Thoracic aorta (tissue), 2 donors: ENCODE results near the gene IGFLR1. TPM values are rescaled to one million over a fixed set of nuclear protein-coding genes. Genes with fewer than 3 reads are reported as not detected.

Source experiments
- ATAC-seq: fragments of 150-250 bp; one replicate; pipeline ENCODE4 v1.8.0; 2017; ENCODE audit warnings: low read depth; ENCODE audit not compliant: insufficient number of reproducible peaks, low FRiP score
- DNase-seq: peaks from one replicate; pipeline ENCODE4 v3.0.0-alpha.2; 2020; ENCODE audit warnings: low spot score
- H3K27ac ChIP-seq, 2 donors: fragments of 200-600 bp; sonication (generic); 1 replicate in 1 of 2; 2 replicates in 1 of 2; pipeline ENCODE4 v1.5.1; 2016; ENCODE audit warnings: mild to moderate bottlenecking in 2 of 2, moderate library complexity in 2 of 2
- H3K27me3 ChIP-seq: fragments of 200-600 bp; sonication (generic); replicated peaks from 2 replicates; pipeline ENCODE4 v1.6.0; 2016; ENCODE audit warnings: mild to moderate bottlenecking; ENCODE audit not compliant: insufficient read depth
- H3K36me3 ChIP-seq: fragments of 200-600 bp; sonication (generic); one replicate; pipeline ENCODE4 v1.5.1; 2016
- H3K4me1 ChIP-seq, 2 donors: fragments of 200-600 bp; sonication (generic); 1 replicate in 1 of 2; 2 replicates in 1 of 2; pipeline versions ENCODE4 v1.5.1 to v1.6.0; 2016; ENCODE audit warnings: low read depth in 2 of 2, mild to moderate bottlenecking in 1 of 2; ENCODE audit not compliant: control insufficient read depth in 1 of 2
- H3K4me3 ChIP-seq: fragments of 200-600 bp; sonication (generic); 2 replicates; pipeline ENCODE4 v1.5.1; 2016; ENCODE audit warnings: mild to moderate bottlenecking
- H3K9me3 ChIP-seq: fragments of 200-600 bp; sonication (generic); 2 replicates; pipeline ENCODE4 v1.5.1; 2016
- total RNA-seq, 2 donors: library from RNA; depleted of rRNA; stranded (reverse); fragments of >200 nt; gene quantifications; one replicate each; pipeline versions ENCODE4 v1.1.0 to v1.2.3, GENCODE V29; 2016
- TF ChIP-seq, protein P1 (sequence below): fragments of 200-600 bp; sonication (generic); IDR thresholded peaks from one replicate; pipeline ENCODE4 v1.5.1; 2019; ENCODE audit warnings: antibody characterized with exemption

IGFLR1 gene
- total RNA-seq, 2 donors from 2014 or later: 6.9 to 13.1 TPM

DNA sequence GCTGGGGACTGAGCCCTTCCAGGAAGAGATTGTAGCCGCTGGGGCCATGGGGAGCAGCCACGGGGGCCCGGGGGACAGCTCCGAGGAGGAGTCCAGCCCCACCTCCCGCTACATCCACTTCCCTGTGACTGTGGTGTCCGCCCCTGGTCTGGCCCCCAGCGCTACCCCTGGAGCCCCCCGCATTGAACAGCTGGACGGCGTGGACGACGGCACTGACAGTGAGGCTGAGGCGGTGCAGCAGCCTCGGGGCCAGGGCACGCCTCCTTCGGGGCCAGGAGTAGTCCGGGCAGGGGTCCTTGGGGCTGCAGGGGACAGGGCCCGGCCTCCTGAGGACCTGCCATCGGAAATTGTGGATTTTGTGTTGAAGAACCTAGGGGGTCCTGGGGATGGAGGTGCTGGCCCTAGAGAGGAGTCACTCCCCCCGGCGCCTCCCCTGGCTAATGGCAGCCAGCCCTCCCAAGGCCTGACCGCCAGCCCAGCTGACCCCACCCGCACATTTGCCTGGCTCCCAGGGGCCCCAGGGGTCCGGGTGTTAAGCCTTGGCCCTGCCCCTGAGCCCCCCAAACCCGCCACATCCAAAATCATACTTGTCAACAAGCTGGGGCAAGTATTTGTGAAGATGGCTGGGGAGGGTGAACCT is 9.6 kb downstream of the IGFLR1 start:
- H3K36me3 ChIP-seq: peaks cover 72% of the 10 kb centered on the region
- H3K4me3 ChIP-seq: no peak overlapping the region
- ATAC-seq (no peak), DNase-seq (no peak)
- no peaks in the 10 kb centered on the region for H3K9me3 ChIP-seq
- TF ChIP-seq, protein P1, sequence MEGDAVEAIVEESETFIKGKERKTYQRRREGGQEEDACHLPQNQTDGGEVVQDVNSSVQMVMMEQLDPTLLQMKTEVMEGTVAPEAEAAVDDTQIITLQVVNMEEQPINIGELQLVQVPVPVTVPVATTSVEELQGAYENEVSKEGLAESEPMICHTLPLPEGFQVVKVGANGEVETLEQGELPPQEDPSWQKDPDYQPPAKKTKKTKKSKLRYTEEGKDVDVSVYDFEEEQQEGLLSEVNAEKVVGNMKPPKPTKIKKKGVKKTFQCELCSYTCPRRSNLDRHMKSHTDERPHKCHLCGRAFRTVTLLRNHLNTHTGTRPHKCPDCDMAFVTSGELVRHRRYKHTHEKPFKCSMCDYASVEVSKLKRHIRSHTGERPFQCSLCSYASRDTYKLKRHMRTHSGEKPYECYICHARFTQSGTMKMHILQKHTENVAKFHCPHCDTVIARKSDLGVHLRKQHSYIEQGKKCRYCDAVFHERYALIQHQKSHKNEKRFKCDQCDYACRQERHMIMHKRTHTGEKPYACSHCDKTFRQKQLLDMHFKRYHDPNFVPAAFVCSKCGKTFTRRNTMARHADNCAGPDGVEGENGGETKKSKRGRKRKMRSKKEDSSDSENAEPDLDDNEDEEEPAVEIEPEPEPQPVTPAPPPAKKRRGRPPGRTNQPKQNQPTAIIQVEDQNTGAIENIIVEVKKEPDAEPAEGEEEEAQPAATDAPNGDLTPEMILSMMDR: no peak
- H3K27me3 ChIP-seq: no peaks in the 10 kb centered on the region
- H3K4me1 ChIP-seq: no peaks in the 10 kb centered on the region
- no peak overlapping the region for H3K27ac ChIP-seq

DNA sequence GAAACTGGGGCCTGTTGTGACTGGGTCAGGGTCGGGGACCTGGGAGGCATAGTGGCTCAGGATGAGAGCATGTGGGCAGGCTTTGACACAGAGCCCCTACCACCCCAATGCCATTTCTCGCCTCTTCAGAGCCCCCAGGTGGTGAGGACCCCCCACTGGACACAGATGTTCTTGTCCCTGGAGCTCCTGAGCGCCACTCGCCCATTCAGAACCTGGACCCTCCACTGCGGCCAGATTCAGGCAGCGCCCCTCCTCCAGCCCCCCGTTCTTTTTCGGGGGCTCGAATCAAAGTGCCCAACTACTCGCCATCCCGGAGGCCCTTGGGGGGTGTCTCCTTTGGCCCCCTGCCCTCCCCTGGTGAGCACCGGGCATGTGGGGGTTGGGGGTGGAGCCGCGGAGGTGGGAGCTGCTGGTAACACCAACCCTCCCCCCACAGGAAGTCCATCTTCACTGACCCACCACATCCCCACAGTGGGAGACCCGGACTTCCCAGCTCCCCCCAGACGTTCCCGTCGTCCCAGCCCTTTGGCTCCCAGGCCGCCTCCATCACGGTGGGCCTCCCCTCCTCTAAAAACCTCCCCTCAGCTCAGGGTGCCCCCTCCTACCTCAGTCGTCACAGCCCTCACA is 10.4 kb downstream of the IGFLR1 start:
- Histone ChIP-seq H3K27me3 (no peaks in the 10 kb centered on the region), H3K4me3 (no peak overlapping the region), H3K9me3 (no peaks in the 10 kb centered on the region), H3K4me1 (no peaks in the 10 kb centered on the region), H3K36me3 (peaks cover 72% of the 10 kb centered on the region), H3K27ac (no peak overlapping the region)
- DNase-seq: no peak
- TF ChIP-seq, protein P1: no peak
- no peak for ATAC-seq

DNA sequence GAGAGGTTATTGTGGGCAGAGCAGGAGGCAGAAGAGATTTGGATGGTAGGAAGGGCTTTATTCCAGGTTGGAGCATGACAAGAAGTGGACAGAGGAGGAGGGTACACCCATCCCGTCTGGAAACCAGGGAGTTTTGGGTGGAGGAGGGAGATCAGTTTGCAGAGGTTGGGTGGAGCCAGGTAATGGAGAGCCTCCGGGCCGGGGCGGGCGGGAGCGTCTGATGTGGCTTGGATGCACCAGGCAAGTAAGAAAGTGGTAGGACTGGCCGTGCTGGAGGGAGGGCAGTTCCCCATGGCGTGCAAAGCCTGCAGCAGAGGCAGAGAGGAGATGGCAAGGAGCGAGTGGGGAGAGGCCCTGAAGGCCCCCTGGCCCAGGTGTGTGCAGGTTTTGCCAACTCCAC is 10.9 kb downstream of the IGFLR1 start:
- DNase-seq (no peak), ATAC-seq (no peak)
- peaks cover 74% of the 10 kb centered on the region for H3K36me3 ChIP-seq
- H3K27ac ChIP-seq: no peak overlapping the region
- H3K4me1 ChIP-seq: no peaks in the 10 kb centered on the region
- H3K27me3 ChIP-seq: no peaks in the 10 kb centered on the region
- TF ChIP-seq, protein P1: no peak
- no peak overlapping the region for H3K4me3 ChIP-seq
- no peaks in the 10 kb centered on the region for H3K9me3 ChIP-seq

DNA sequence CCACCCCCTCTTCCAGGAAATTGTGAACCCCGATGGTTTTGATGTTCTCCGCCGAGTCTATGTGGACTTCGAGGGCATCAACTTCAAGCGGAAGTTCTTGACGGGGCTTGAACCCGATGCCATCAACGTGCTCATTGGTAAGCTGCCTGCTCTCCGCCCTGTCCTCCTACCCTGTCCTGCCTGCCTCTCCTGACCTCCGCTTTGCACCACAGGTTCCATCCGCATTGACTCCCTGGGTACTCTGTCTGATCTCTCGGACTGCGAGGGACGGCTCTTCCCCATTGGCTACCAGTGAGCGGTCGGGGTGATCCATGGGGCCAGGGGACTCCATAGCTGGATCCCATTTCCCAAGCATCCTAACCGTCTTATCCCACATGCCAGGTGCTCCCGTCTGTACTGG is 11.9 kb downstream of the IGFLR1 start:
- no peaks in the 10 kb centered on the region for H3K27me3 ChIP-seq
- H3K4me3 ChIP-seq: no peak overlapping the region
- H3K9me3 ChIP-seq: no peaks in the 10 kb centered on the region
- DNase-seq (no peak), ATAC-seq (no peak)
- H3K36me3 ChIP-seq: peaks cover 81% of the 10 kb centered on the region
- H3K27ac ChIP-seq: no peak overlapping the region
- TF ChIP-seq, protein P1: no peak
- H3K4me1 ChIP-seq: no peaks in the 10 kb centered on the region

DNA sequence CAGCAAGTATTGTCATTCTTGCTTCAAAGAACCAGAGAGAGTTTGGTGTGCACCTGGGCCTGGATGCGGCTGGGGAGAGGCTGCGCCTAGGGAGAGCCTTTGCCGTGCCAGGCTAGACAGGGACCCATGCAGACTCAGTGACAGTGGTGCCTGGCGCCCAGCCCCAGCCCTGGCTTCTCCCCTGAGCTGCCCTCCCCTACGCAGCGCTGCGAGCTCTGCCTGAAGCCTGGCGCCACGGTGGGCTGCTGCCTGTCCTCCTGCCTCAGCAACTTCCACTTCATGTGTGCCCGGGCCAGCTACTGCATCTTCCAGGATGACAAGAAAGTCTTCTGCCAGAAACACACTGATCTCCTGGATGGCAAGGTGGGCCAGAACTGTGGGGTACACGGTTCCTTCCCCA is 12.5 kb downstream of the IGFLR1 start:
- TF ChIP-seq, protein P1: no peak
- ATAC-seq (no peak), DNase-seq (no peak)
- H3K9me3 ChIP-seq: no peaks in the 10 kb centered on the region
- H3K4me1 ChIP-seq: no peaks in the 10 kb centered on the region
- peaks cover 84% of the 10 kb centered on the region for H3K36me3 ChIP-seq
- H3K4me3 ChIP-seq: no peak overlapping the region
- no peak overlapping the region for H3K27ac ChIP-seq
- H3K27me3 ChIP-seq: no peaks in the 10 kb centered on the region
